ENCODE results near the gene ALB.
"Not testable (repeated sequence)": the region's sequence is repeated elsewhere in the genome, so short reads cannot be mapped to it uniquely, and the experiment has no call there.

ALB gene

DNA sequence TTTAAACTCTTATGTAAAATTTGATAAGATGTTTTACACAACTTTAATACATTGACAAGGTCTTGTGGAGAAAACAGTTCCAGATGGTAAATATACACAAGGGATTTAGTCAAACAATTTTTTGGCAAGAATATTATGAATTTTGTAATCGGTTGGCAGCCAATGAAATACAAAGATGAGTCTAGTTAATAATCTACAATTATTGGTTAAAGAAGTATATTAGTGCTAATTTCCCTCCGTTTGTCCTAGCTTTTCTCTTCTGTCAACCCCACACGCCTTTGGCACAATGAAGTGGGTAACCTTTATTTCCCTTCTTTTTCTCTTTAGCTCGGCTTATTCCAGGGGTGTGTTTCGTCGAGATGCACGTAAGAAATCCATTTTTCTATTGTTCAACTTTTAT lies at the start of gene ALB:
Gene ALB, plus strand, starts transcription at position 246 of the 400 bp plus-strand sequence. Its CDS starts 41 bp downstream, at position 287.
- DNase-seq (ENCODE audit: low read depth): no peak

DNA sequence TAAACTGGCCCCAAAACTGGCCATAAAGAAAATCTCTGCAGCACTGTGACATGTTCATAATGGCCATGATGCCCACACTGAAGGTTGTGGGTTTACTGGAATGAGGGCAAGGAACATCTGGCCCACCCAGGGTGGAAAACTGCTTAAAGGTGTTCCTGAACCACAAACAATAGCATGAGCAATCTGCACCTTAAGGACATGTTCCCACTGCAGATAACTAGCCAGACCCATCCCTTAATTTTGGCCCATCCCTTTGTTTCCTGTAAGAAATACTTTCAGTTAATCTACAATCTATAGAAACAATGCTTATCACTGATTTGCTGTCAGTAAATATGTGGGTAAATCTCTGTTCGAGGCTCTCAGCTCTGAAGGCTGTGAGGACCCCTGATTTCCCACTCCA lies 46.9 kb upstream of the ALB start:
- DNase-seq (ENCODE audit: low read depth): not testable (repeated sequence)

DNA sequence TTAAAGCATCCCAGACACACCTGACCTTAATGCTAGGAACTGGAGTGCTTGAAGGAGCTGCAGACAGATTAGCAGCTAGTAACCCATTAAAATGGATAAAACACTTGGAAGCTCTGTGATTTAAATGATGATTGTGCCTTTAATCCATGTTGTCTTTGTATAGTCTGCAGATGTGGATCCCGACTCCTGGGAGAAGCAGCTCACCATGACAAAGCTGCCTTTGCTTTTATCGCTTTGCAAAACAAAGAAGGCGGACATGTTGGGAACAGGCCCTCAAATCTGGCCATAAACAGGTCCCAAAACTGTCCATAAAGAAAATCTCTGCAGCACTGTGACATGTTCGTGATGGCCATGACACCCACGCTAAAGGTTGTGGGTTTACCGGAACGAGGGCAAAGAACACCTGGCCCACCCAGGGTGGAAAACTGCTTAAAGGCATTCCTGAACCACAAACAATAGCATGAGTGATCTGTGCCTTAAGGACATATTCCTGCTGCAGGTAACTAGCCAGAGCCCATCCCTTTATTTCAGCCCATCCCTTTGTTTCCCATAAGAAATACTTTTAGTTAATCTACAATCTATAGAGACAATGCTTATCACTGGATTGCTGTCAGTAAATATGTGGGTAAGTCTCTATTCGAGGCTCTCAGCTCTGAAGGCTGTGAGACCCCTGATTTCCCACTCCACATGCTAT lies 34.4 kb upstream of the ALB start:
- DNase-seq (ENCODE audit: low read depth): not testable (repeated sequence)

DNA sequence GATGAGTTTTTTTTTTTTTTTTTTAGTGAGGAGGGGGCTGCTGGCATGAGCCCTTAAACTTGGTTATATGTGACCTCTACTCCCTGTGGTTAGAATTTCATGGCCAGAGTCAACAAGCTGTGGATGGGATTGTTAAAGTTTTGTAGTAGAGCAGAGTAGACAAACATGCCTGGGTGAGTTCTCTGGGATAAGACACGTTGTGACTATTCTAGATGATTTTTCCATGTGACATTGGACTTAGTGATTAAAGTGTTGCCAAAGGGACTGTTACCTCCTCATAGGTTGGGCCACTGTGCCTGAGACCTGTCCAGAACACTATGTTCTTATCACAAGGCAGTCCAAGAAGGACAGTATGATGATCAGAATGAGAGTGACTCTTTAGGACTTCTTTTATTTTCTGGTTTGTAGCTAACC lies 28.8 kb upstream of the ALB start:
- no peak for DNase-seq (ENCODE audit: low read depth)

DNA sequence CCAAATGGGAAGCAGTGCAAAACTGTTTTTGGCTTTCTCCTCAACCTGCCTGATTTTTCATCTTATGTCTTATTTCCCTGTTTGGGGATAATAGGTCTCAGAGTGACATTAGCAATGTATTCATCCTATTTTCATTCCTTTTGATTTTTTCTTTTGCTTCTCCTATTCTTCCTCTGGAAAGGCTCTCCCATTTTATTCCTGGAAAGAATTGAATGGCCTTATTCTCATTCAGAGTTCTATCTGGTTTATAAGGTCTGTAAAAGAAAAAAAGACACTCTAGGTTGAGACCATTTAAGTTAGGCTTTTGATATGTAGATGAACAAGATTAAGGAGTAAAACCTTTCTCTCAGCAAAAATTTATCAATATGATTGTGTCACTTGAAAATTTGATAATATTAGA lies 27.8 kb upstream of the ALB start:
- DNase-seq (ENCODE audit: low read depth): no peak

DNA sequence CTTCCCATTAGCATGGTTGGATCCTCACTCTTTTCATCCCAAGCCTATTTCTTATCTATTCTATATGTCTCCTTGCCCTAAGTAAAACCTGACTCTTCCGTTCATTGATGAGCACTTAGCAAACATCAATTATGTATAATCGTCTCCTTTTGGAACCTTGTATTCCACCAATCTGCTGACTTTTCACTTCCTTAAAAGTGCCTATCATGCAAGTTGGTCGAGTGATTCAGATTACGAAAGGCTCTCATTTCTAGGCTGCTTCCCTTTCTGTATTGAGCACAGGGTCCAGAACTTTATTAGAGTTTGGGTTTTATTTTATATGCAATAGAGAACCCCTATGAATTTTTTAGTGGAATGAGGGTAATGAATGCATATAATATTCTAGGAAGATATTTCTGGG lies 27.1 kb upstream of the ALB start:
- DNase-seq (ENCODE audit: low read depth): no peak

DNA sequence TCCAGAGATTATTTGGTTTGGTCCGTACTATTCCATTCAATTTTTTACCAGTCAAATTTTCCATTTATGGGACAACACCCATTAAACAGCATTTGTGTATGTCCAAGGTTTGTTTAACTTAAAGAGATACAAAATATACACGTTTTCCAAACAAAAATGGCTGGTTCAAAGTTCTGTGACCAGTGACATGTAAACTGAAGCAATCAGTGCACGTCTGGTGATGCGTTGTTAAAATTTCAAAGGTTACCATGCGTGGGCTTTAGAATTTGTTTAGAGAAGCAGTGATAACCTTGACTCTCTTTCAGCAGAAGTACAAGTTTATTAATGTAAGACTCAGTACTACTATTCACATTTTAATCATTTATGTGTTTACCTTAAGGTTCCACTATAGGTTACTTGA lies 25.2 kb upstream of the ALB start:
- DNase-seq (ENCODE audit: low read depth): no peak

DNA sequence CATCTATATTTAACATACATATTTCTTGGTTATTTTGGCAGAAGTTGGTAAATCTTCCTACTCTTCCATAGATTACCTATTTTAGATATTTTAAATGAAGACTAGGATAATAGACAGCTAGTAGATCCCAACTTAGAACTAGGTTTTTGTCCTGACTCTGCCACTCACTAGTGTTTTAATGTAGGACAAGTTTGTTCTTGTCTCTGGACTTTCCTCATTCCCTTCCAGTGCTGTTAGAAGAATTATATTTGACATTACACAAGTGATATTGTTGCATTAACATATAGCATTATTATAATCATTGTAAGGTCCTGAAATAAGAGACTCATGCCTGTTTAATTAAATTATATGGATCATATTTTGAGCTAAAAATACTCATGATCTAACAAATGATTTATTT lies 24.1 kb upstream of the ALB start:
- no peak for DNase-seq (ENCODE audit: low read depth)

DNA sequence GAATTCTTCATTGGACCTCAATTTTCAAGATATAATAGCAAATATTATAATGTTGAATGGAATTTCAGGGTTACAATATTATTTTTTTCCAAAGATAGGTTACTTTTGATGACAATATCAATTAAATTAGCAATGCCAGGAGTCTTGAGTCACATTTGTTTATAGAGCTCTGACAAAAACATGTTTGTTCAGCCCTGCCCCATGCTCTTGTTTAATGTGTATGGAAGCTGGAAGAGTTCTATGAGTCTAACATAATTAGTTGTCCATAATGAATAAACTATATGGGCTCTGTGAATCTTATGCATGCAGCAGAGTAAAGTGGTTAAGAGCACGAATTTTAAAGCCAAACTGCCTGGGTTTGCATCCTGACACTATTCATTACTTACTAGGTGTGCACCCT lies 22.9 kb upstream of the ALB start:
- DNase-seq (ENCODE audit: low read depth): no peak

DNA sequence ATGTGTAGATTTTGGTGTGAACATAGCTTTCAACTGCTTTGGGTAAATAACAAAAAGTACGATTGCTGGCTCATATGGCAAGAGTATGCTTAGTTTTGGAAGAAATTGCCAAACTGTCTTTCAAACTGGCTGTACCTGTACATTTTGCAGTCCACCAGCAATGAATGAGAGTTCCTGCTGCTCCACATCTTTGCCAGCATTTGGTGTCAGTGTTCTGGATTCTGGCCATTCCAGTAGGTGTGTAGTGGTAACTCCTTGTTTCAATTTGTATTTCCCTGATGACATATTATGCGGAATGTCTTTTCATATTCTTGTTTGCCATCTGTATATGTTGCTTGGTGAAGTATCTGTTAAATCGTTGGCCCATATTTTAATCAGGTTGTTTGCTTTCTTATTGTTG lies 20.6 kb upstream of the ALB start:
- DNase-seq (ENCODE audit: low read depth): no peak

DNA sequence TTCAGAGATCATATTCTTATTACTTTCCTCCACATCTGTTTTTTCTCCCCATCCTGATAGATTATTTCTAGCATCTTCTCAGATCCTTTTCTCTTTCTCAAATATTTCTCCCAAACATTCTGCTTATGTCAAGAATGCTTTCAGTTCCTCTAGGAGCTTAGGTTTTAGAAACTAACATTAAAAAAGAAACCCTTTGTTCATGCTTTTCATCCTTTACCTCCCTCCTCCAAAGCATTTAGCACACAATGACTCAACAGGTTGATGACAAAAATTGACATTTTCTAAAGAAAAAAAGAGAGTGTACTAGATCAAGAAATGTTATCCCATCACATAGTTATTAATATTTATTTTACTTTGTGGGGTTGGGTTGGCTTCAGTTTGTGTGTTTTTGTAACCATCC lies 16.5 kb upstream of the ALB start:
- DNase-seq (ENCODE audit: low read depth): no peak

DNA sequence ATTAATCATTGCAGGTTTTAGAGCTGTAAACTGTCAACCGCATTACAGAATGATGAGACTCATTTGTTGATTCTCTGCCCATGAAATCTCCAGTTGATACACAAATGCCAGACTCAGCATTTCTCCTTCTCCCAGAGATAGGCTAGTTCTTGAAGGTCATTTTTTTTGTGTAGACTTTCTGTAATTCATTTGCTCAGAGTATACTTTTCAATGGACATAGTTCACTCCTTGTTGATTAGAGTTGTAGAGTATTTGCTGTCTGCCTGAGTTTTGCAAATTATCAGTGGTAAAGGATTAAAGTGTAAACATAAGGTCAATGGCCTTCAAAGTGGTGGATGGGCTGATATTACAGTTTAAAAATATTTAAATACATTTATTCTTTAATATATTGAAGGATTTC lies 15.2 kb upstream of the ALB start:
- DNase-seq (ENCODE audit: low read depth): no peak

DNA sequence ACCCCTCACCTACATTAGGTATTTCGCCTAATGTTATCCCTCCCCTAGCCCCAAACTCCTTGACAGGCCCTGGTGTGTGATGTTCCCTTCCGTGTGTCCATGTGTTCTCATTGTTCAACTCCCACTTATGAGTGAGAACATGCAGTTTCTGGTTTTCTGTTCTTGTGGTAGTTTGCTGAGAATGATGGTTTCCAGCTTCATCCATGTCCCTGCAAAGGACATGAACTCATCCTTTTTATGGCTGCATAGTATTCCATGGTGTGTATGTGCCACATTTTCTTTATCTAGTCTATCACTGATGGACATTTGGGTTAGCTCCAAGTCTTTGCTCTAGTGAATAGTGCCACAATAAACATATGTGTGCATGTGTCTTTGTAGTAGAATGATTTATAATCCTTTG lies 14.4 kb upstream of the ALB start:
- DNase-seq (ENCODE audit: low read depth): not testable (repeated sequence)

DNA sequence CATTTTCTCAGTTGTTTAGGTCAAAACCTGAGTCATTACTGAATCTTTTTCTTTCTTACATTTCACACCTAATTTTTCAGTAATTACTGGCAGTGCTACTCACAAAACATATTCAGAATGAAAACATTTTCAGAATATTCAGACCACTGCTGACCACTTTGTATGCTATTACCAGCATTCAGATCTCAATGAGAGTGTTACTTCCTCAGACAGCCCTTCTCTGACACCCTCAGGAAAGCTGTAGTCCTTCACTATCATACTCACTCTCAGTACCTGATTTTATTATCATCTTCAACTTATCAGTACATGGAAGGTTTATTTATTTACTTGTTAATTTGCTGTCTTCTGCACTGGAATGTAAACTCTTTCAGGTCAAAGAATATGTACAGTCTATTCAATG lies 12.3 kb upstream of the ALB start:
- no peak for DNase-seq (ENCODE audit: low read depth)

DNA sequence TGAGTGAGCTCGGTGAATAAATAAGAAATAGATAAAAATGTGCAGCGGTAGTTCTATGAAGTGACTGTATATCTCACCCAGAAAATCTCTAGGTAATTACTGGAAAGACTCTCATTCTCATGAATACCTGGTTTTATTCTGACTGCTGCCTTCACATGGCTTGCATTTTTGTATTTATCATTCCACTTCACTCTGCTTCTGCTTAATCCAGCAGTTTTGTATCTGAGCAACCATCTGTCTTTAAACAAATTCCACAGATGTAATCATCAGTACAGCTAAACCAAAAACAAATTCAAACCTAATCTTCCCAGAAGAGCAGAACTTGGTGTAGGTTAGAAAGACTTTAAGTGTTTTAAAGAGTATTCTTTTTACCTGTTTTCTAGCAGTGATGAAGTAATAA lies 11.2 kb upstream of the ALB start:
- DNase-seq (ENCODE audit: low read depth): no peak

DNA sequence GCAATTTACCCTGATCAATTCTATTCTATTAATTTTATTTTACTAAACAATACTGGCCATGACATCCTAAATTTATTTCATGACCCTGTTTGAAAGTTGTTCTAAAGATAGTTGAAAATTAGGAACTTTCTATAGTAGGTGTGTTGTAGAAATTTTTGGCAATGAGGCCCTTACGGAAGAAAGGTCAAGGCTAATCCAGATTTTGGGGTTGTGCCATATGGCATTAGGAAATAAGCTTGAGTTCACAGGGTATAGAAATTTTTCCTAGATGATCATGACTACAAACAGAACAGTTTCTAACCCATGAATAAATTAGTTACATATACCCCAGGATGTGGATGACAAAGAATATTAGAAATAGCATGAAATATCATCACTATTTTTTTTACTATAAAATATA lies 7.8 kb upstream of the ALB start:
- no peak for DNase-seq (ENCODE audit: low read depth)

DNA sequence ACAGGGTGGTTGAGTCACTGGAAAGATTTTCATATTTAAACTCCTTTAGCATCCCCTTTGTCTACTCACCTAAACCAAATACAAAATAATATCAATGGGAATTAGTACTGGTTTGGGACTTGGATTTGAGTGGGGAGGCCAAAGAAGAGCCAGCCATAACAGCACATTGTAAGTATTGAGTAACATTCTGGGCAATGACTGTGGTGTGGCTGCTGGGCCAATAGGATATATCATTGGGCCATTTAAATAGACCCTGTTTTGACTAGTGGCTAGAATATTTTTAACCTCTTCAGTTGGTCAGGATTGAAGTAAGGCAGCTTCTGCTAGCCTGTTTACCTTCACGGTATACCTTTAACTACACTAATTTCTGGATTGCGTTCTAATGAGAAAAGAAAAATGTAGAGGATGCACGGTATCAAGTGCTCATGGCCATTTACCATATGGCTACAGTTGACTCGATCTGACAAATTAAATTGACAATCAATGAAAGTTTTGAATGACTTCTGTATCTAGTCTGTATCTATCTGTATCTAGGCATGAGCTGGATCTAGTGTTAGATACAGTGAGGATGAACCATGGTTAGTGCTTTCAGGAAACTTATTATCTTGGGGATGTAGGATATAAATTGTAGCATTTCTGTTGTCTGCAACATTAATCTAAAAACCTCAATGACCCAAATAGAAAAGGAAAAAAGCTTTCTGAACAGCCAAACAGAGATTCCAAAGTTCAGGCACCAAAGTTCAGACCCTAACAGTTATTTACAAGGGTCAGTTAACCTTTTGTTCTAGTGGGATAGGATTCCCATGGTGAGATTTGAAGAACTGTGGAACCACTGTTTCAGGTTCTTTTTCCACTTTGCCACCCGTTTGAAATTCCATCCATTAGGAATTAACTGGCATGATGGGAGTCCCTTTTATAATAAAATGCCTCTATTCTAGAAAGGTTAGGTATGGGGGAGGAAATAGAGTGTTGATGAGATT lies 6.8 kb upstream of the ALB start:
- DNase-seq (ENCODE audit: low read depth): no peak

DNA sequence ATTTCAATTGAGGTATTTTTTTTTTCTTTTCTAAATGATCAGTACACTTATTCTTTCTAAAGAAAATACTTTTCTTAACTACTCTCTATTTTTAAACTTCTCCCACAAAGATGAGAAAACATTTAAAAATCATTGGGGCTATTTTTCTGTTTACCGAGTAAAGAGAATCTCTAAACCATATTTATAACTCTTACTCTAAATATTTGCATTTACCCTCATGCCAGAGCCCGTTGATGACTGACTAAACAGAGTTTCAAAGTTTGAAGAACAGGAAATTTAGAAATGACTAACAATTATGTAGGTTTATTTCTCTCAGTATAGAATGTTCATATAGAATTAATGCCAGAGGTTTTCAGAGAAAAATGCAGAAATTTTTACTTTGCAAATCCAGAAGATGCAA lies 2.7 kb upstream of the ALB start:
- DNase-seq (ENCODE audit: low read depth): no peak

DNA sequence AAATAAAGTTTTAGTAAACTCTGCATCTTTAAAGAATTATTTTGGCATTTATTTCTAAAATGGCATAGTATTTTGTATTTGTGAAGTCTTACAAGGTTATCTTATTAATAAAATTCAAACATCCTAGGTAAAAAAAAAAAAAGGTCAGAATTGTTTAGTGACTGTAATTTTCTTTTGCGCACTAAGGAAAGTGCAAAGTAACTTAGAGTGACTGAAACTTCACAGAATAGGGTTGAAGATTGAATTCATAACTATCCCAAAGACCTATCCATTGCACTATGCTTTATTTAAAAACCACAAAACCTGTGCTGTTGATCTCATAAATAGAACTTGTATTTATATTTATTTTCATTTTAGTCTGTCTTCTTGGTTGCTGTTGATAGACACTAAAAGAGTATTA lies 370 bp downstream of the ALB start:
- DNase-seq (ENCODE audit: low read depth): no peak

DNA sequence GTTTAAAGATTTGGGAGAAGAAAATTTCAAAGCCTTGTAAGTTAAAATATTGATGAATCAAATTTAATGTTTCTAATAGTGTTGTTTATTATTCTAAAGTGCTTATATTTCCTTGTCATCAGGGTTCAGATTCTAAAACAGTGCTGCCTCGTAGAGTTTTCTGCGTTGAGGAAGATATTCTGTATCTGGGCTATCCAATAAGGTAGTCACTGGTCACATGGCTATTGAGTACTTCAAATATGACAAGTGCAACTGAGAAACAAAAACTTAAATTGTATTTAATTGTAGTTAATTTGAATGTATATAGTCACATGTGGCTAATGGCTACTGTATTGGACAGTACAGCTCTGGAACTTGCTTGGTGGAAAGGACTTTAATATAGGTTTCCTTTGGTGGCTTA lies 1.1 kb downstream of the ALB start:
- no peak for DNase-seq (ENCODE audit: low read depth)

DNA sequence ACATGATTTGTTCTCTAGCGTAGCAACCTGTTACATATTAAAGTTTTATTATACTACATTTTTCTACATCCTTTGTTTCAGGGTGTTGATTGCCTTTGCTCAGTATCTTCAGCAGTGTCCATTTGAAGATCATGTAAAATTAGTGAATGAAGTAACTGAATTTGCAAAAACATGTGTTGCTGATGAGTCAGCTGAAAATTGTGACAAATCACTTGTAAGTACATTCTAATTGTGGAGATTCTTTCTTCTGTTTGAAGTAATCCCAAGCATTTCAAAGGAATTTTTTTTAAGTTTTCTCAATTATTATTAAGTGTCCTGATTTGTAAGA lies 2.4 kb downstream of the ALB start:
- no peak for DNase-seq (ENCODE audit: low read depth)

DNA sequence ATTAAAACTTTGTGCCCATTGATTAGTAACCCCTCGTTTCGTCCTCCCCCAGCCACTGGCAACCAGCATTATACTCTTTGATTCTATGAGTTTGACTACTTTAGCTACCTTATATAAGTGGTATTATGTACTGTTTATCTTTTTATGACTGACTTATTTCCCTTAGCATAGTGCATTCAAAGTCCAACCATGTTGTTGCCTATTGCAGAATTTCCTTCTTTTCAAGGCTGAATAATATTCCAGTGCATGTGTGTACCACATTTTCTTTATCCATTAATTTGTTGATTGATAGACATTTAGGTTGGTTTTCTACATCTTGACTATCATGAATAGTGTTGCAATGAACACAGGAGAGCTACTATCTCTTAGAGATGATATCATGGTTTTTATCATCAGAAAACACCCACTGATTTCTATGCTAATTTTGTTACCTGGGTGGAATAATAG lies 3.2 kb downstream of the ALB start:
- DNase-seq (ENCODE audit: low read depth): no peak

DNA sequence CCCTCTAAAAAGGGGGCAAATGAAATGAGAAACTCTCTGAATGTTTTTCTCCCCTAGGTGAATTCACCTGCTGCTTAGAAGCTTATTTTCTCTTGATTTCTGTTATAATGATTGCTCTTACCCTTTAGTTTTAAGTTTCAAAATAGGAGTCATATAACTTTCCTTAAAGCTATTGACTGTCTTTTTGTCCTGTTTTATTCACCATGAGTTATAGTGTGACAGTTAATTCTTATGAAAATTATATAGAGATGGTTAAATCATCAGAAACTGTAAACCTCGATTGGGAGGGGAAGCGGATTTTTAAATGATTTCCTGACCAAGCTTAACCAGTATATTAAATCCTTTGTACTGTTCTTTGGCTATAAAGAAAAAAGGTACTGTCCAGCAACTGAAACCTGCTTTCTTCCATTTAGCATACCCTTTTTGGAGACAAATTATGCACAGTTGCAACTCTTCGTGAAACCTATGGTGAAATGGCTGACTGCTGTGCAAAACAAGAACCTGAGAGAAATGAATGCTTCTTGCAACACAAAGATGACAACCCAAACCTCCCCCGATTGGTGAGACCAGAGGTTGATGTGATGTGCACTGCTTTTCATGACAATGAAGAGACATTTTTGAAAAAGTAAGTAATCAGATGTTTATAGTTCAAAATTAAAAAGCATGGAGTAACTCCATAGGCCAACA lies 4.2 kb downstream of the ALB start:
- DNase-seq (ENCODE audit: low read depth): no peak
